ENCODE measurements around the gene UVRAG. TPM values are rescaled to one million over a fixed set of nuclear protein-coding genes. Genes with fewer than 3 reads are reported as not detected.

The UVRAG gene
- total and polyA plus RNA-seq, 4 donors: 8.7 to 53.2 (median 18.3) TPM

DNA sequence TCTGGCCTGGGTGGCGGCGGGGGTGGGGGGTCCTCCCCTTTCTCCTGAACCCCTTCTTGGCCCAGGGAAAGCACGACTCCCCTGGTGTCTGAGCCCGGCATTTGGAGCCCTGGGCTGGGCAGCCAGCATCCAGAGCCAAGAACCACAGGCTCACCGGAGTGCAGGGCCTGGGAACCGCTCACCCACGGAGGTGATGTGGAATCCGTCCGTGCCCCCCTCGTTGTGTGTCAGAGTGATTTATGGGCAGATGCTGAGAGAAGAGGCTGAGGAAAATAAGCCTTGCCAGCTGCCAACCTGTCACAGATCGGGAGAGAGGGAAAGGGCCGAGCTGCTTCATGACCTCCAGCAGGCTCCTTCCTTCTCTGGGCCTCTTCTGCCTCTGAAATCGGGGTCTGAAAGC lies 357.6 kb downstream of the UVRAG start:
- Histone ChIP-seq H3K4me1 (ENCODE audit: control insufficient read depth in 5 of 5, insufficient read depth in 5 of 5, low read length in 5 of 5) (peaks cover 0 to 21% (median 0%) of the 10 kb centered on the region in 5 donors), H3K36me3 (ENCODE audit: control insufficient read depth in 4 of 4, insufficient read depth in 4 of 4, low read length in 4 of 4) (no peaks in the 10 kb centered on the region), H3K9me3 (ENCODE audit: control insufficient read depth in 4 of 4, insufficient read depth in 3 of 4, low read length in 3 of 4) (no peaks in the 10 kb centered on the region), H3K27ac (ENCODE audit: low read depth in 1 of 2, low read length in 1 of 2) (no peak overlapping the region), H3K4me3 (no peak overlapping the region), H3K9ac (ENCODE audit: insufficient read depth in 1 of 2, low read length in 2 of 2) (no peak overlapping the region), H3K27me3 (ENCODE audit: control insufficient read depth in 3 of 3, insufficient read depth in 3 of 3, low read length in 2 of 3) (no peaks in the 10 kb centered on the region)
- ATAC-seq (ENCODE audit: insufficient read depth, low FRiP score): no peak
- TF ChIP-seq, protein P1, sequence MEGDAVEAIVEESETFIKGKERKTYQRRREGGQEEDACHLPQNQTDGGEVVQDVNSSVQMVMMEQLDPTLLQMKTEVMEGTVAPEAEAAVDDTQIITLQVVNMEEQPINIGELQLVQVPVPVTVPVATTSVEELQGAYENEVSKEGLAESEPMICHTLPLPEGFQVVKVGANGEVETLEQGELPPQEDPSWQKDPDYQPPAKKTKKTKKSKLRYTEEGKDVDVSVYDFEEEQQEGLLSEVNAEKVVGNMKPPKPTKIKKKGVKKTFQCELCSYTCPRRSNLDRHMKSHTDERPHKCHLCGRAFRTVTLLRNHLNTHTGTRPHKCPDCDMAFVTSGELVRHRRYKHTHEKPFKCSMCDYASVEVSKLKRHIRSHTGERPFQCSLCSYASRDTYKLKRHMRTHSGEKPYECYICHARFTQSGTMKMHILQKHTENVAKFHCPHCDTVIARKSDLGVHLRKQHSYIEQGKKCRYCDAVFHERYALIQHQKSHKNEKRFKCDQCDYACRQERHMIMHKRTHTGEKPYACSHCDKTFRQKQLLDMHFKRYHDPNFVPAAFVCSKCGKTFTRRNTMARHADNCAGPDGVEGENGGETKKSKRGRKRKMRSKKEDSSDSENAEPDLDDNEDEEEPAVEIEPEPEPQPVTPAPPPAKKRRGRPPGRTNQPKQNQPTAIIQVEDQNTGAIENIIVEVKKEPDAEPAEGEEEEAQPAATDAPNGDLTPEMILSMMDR (IDR thresholded peaks at IDR 0.05; ENCODE audit: control extremely low read depth, extremely low read depth): no peak
- DNase-seq: no peak
- WGBS, 2 donors: 79 to 89% methylated on average over 13 of the region's 13 CpGs

DNA sequence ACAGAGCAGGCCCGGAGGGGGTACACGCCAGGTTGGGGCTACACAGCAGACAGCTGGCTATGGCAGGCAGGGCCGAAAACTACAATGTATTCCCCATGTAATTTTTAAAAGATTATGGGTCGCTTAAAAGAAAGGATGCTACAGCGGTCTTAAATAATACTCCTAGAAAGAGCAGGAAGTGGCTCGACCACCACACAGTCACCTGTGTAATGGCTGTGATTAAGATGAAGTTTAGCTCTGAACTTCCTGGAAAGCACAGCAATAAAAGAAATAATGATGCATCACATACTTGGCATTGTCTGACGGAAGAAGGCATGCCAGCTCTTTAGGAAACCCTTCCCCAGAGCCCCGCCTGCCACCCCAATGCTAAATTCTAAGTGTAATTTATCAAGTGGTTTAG lies 358.7 kb downstream of the UVRAG start:
- Histone ChIP-seq H3K9ac (ENCODE audit: insufficient read depth in 1 of 2, low read length in 2 of 2) (no peak overlapping the region), H3K9me3 (ENCODE audit: control insufficient read depth in 4 of 4, insufficient read depth in 3 of 4, low read length in 3 of 4) (no peaks in the 10 kb centered on the region), H3K27ac (ENCODE audit: low read depth in 1 of 2, low read length in 1 of 2) (no peak overlapping the region), H3K4me1 (ENCODE audit: control insufficient read depth in 5 of 5, insufficient read depth in 5 of 5, low read length in 5 of 5) (peaks cover 0 to 21% (median 0%) of the 10 kb centered on the region in 5 donors), H3K27me3 (ENCODE audit: control insufficient read depth in 3 of 3, insufficient read depth in 3 of 3, low read length in 2 of 3) (no peaks in the 10 kb centered on the region), H3K4me3 (no peak overlapping the region), H3K36me3 (ENCODE audit: control insufficient read depth in 4 of 4, insufficient read depth in 4 of 4, low read length in 4 of 4) (no peaks in the 10 kb centered on the region)
- TF ChIP-seq, protein P1 (IDR thresholded peaks at IDR 0.05; ENCODE audit: control extremely low read depth, extremely low read depth): no peak
- no peak for ATAC-seq (ENCODE audit: insufficient read depth, low FRiP score)
- 80 to 83% methylated on average over 8 of the region's 8 CpGs for WGBS, 2 donors
- no peak for DNase-seq

GRCh38 chr11:76174330-76174729 lies 359.3 kb downstream of the UVRAG start:
- H3K27ac ChIP-seq (ENCODE audit: low read depth in 1 of 2, low read length in 1 of 2): no peak overlapping the region

More at GRCh38 chr11:76174330-76174729, 359.3 kb downstream of the UVRAG start:
- no peak for DNase-seq
- ATAC-seq (ENCODE audit: insufficient read depth, low FRiP score): no peak
- H3K9me3 ChIP-seq (ENCODE audit: control insufficient read depth in 4 of 4, insufficient read depth in 3 of 4, low read length in 3 of 4): no peaks in the 10 kb centered on the region
- WGBS, 2 donors: 94% methylated on average over 5 of the region's 5 CpGs
- no peak overlapping the region for H3K4me3 ChIP-seq
- TF ChIP-seq, protein P1 (IDR thresholded peaks at IDR 0.05; ENCODE audit: control extremely low read depth, extremely low read depth): no peak
- no peaks in the 10 kb centered on the region for H3K36me3 ChIP-seq (ENCODE audit: control insufficient read depth in 4 of 4, insufficient read depth in 4 of 4, low read length in 4 of 4)
- peaks cover 0 to 21% (median 0%) of the 10 kb centered on the region in 5 donors for H3K4me1 ChIP-seq (ENCODE audit: control insufficient read depth in 5 of 5, insufficient read depth in 5 of 5, low read length in 5 of 5)
- H3K9ac ChIP-seq (ENCODE audit: insufficient read depth in 1 of 2, low read length in 2 of 2): no peak overlapping the region
- H3K27me3 ChIP-seq (ENCODE audit: control insufficient read depth in 3 of 3, insufficient read depth in 3 of 3, low read length in 2 of 3): no peaks in the 10 kb centered on the region

Measured in lung (tissue), 12 donors.